GM12865 (cell line): ENCODE data around the gene INHBE.

ENCODE experiments used
- DNase-seq: peaks from one replicate; pipeline ENCODE4 v3.0.0; 2010; ENCODE audit warnings: low read depth
- H3K4me3 ChIP-seq: 2 replicates; pipeline ENCODE4 v1.5.1; 2011; ENCODE audit warnings: mild to moderate bottlenecking, low read depth, low read length, control low read depth
- TF ChIP-seq, protein P1 (sequence below): IDR thresholded peaks from 2 replicates; pipeline ENCODE4 v1.5.1; 2011; ENCODE audit warnings: low read length, control low read depth, low read depth, inconsistent platforms; ENCODE audit not compliant: insufficient read depth; ENCODE audit errors: missing control alignments

INHBE gene

DNA sequence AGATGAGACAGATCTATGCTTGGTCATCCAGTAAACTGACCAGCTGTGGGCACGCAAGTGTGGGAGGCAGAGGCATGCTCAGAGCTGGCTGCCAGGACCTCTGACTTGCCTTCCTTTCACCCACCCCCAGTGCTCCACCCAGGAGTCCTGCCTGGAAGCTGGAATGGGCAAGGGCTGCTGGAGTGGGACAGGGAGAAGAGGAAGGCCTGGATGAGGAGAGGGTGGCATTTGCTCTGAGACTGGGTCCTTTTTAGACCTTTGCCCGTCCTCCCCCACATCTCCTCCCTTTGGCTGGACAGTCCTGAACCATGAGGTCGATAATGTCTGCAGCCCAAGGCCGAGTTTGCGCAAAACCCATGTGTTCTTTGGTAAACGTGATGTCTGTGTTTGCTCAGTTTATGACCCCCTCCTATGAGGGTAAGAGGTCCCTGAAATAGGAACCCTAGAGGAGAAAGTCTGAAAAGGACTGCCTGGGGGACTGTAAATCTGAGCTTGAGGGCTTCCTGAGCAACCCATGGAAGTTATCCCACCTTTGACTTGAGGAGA lies 3.8 kb upstream of the INHBE start:
- TF ChIP-seq, protein P1, sequence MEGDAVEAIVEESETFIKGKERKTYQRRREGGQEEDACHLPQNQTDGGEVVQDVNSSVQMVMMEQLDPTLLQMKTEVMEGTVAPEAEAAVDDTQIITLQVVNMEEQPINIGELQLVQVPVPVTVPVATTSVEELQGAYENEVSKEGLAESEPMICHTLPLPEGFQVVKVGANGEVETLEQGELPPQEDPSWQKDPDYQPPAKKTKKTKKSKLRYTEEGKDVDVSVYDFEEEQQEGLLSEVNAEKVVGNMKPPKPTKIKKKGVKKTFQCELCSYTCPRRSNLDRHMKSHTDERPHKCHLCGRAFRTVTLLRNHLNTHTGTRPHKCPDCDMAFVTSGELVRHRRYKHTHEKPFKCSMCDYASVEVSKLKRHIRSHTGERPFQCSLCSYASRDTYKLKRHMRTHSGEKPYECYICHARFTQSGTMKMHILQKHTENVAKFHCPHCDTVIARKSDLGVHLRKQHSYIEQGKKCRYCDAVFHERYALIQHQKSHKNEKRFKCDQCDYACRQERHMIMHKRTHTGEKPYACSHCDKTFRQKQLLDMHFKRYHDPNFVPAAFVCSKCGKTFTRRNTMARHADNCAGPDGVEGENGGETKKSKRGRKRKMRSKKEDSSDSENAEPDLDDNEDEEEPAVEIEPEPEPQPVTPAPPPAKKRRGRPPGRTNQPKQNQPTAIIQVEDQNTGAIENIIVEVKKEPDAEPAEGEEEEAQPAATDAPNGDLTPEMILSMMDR = no peak
- no peak overlapping the region for H3K4me3 ChIP-seq
- no peak for DNase-seq

DNA sequence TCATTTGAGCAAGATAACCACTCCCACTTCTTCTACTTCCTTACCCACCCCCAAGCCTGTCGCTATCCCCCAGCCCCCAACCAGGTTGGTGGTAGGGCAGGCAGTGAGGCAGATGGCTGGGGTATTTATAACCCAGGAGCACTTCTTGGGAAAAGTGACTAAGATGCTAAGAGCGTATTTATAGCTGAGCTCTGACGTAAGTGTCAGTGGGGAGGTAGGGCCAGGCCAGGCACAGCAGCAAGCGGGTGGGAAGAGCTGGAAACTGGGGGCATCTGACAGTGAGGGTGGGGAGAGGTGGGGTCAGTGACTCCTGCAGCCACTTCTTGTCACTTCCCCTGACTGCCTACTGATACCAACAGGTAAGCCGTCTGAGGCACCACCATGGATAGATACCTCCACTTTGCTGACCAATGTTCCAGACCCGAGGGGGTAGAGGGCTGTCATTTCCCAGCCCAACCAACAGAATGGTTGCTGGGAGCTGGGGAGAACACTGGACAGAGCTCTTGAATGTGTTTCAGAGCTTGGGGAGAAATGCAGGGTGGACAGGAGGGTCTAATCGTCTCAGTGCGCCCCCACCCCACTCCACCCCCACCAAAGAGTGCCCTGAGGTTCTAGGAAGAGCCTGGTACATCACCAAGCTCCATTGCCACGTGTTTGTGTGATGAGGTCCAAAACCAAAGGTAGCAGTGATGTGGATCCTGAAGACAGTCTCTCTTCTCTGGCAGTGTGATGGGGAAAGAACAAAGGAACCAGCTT lies 2.7 kb upstream of the INHBE start:
- no peak for DNase-seq
- H3K4me3 ChIP-seq = no peak overlapping the region
- TF ChIP-seq, protein P1 = no peak

DNA sequence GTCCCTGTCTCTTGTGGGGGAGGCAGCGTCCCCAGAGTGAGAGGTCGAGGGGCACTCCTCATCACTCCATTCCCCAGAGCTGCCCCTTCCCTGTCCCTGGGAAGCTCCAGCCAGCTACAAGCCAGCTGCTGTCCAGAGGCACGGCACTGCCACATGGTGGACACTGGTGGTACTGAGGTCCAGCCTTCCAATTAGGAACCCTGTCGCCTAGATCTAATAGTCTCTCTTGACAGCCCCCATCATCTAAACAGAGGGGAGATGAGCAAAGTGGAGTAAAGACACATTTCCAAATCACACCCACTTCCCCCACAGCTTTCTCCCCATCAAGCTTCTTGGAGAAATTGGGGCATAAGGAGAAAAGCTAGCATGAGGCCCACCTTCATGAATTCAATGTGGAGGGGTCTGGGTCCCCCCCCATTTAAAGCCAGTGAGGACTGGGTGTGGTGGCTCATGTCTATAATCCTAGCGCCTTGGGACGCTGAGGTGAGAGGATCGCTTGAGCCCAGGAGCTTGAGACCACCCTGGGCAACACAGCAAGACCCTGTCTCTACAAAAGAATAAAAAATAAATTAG lies 2.1 kb upstream of the INHBE start:
- DNase-seq = peak; percentile 72
- H3K4me3 ChIP-seq = no peak overlapping the region
- TF ChIP-seq, protein P1 = peak; percentile 95

DNA sequence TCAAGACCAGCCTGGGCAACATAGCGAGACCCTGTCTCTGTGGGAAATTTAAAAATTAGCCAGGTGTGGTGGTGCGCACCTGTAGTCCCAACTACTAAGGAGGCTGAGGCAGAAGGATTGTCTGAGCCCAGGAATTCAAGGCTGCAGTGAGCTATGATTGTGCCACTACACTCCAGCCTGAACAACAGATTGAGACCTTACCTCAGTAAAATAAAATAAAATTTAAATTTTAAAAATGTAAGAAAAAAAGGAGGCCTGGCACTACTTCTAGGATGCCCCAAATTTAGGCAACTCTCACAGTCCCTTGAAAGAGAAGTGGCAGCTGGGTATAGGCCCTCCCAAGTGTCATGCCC lies 918 bp upstream of the INHBE start:
- no peak for DNase-seq
- TF ChIP-seq, protein P1 = no peak
- no peak overlapping the region for H3K4me3 ChIP-seq

DNA sequence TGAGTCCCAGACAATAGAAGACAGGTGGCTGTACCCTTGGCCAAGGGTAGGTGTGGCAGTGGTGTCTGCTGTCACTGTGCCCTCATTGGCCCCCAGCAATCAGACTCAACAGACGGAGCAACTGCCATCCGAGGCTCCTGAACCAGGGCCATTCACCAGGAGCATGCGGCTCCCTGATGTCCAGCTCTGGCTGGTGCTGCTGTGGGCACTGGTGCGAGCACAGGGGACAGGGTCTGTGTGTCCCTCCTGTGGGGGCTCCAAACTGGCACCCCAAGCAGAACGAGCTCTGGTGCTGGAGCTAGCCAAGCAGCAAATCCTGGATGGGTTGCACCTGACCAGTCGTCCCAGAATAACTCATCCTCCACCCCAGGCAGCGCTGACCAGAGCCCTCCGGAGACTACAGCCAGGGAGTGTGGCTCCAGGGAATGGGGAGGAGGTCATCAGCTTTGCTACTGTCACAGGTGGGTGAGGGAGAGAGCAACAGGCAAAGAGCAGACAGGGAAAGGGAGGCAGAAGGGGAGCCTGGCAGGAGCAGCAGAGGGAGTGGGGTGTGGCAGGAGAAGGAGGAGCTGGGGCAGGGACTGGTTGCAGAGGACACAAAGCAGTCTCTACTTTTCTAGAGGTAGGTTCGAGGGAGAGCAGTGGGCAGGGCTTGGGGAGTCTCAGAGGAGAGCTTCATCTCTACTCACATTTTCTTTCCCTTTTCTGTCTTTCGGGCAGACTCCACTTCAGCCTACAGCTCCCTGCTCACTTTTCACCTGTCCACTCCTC lies 452 bp downstream of the INHBE start:
- TF ChIP-seq, protein P1 = no peak
- no peak overlapping the region for H3K4me3 ChIP-seq
- no peak for DNase-seq

DNA sequence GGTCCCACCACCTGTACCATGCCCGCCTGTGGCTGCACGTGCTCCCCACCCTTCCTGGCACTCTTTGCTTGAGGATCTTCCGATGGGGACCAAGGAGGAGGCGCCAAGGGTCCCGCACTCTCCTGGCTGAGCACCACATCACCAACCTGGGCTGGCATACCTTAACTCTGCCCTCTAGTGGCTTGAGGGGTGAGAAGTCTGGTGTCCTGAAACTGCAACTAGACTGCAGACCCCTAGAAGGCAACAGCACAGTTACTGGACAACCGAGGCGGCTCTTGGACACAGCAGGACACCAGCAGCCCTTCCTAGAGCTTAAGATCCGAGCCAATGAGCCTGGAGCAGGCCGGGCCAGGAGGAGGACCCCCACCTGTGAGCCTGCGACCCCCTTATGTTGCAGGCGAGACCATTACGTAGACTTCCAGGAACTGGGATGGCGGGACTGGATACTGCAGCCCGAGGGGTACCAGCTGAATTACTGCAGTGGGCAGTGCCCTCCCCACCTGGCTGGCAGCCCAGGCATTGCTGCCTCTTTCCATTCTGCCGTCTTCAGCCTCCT lies 1.1 kb downstream of the INHBE start:
- H3K4me3 ChIP-seq = no peak overlapping the region
- TF ChIP-seq, protein P1 = peak; percentile 78
- DNase-seq = peak; percentile 76
